GM23338 (cell line): ENCODE results near the gene PTPRN2.

Source experiments
- CREB1 ChIP-seq: fragments of 250-450 bp; sonication (Bioruptor Pico); IDR thresholded peaks from 2 replicates; pipeline ENCODE4 v1.5.0; 2020; ENCODE audit warnings: low read depth, mild to moderate bottlenecking, moderate library complexity
- CTCF ChIP-seq, 2 experiments: fragments of 200-600 bp in 1 of 2; sonication (generic) in 1 of 2; conservative IDR thresholded peaks; 2 replicates each; pipeline versions ENCODE4 v1.5.1 to v1.6.1; 2016 to 2017; ENCODE audit warnings: antibody characterized with exemption in 2 of 2, low read depth in 2 of 2, mild to moderate bottlenecking in 2 of 2, moderate library complexity in 1 of 2
- EZH2 ChIP-seq: fragments of 200-600 bp; sonication (generic); IDR thresholded peaks from one replicate; pipeline ENCODE4 v1.8.0; 2017; ENCODE audit warnings: antibody characterized with exemption, mild to moderate bottlenecking, low read depth; ENCODE audit not compliant: unreplicated experiment
- EZH2phosphoT487 ChIP-seq: fragments of 200-600 bp; sonication (generic); IDR thresholded peaks from one replicate; pipeline ENCODE4 v1.8.1; 2018; ENCODE audit warnings: antibody characterized with exemption; ENCODE audit not compliant: unreplicated experiment
- JUNB ChIP-seq: IDR thresholded peaks from one replicate; pipeline ENCODE4 v1.6.1; 2016; ENCODE audit warnings: antibody characterized with exemption; ENCODE audit not compliant: unreplicated experiment
- POLR2AphosphoS5 ChIP-seq: IDR thresholded peaks from 2 replicates; pipeline ENCODE4 v1.6.1; 2016; ENCODE audit warnings: antibody characterized with exemption, low read depth
- ZNF114 ChIP-seq: fragments of 250-450 bp; sonication (Bioruptor Pico); IDR thresholded peaks from 2 replicates; pipeline ENCODE4 v1.5.0; 2020; ENCODE audit warnings: mild to moderate bottlenecking, moderate library complexity
- TF ChIP-seq, protein P1 (sequence below): IDR thresholded peaks from one replicate; pipeline ENCODE4 v1.6.1; 2018; ENCODE audit warnings: antibody characterized with exemption; ENCODE audit not compliant: unreplicated experiment

- TF ChIP-seq CTCF (conservative IDR thresholded peaks at IDR 0.05; ENCODE audit: low read depth in 2 of 2), result no peak
- TF ChIP-seq, protein P1, sequence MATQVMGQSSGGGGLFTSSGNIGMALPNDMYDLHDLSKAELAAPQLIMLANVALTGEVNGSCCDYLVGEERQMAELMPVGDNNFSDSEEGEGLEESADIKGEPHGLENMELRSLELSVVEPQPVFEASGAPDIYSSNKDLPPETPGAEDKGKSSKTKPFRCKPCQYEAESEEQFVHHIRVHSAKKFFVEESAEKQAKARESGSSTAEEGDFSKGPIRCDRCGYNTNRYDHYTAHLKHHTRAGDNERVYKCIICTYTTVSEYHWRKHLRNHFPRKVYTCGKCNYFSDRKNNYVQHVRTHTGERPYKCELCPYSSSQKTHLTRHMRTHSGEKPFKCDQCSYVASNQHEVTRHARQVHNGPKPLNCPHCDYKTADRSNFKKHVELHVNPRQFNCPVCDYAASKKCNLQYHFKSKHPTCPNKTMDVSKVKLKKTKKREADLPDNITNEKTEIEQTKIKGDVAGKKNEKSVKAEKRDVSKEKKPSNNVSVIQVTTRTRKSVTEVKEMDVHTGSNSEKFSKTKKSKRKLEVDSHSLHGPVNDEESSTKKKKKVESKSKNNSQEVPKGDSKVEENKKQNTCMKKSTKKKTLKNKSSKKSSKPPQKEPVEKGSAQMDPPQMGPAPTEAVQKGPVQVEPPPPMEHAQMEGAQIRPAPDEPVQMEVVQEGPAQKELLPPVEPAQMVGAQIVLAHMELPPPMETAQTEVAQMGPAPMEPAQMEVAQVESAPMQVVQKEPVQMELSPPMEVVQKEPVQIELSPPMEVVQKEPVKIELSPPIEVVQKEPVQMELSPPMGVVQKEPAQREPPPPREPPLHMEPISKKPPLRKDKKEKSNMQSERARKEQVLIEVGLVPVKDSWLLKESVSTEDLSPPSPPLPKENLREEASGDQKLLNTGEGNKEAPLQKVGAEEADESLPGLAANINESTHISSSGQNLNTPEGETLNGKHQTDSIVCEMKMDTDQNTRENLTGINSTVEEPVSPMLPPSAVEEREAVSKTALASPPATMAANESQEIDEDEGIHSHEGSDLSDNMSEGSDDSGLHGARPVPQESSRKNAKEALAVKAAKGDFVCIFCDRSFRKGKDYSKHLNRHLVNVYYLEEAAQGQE, result no peak
- TF ChIP-seq EZH2, result no peak
- no peak for TF ChIP-seq POLR2AphosphoS5
- no peak for TF ChIP-seq EZH2phosphoT487
- TF ChIP-seq ZNF114, result no peak
- no peak for TF ChIP-seq JUNB
- TF ChIP-seq CREB1 (CRISPR knock-in tag), result no peak
Measured at GRCh38 chr7:158241919-158242318, 345.7 kb downstream of the PTPRN2 start.
